Inflammatory macrophage (primary cell): ENCODE data around the gene PLEKHD1.
"Not testable (repeated sequence)": the region's sequence is repeated elsewhere in the genome, so short reads cannot be mapped to it uniquely, and the experiment has no call there.

ENCODE experiments used
- DNase-seq, 2 donors: peaks; one replicate each; pipeline ENCODE4 v3.0.0-alpha.2; 2020 to 2022
- total RNA-seq, 18 experiments: gene quantifications; one replicate each; lab custom pipeline; 2026; ENCODE audit warnings: mixed read lengths in 6 of 18, inconsistent platforms in 2 of 18; lab: John Stamatoyannopoulos, UW

Gene PLEKHD1
- 0 to 0.26 (median 0.08) reads per million in 18 experiments for total RNA-seq

DNA sequence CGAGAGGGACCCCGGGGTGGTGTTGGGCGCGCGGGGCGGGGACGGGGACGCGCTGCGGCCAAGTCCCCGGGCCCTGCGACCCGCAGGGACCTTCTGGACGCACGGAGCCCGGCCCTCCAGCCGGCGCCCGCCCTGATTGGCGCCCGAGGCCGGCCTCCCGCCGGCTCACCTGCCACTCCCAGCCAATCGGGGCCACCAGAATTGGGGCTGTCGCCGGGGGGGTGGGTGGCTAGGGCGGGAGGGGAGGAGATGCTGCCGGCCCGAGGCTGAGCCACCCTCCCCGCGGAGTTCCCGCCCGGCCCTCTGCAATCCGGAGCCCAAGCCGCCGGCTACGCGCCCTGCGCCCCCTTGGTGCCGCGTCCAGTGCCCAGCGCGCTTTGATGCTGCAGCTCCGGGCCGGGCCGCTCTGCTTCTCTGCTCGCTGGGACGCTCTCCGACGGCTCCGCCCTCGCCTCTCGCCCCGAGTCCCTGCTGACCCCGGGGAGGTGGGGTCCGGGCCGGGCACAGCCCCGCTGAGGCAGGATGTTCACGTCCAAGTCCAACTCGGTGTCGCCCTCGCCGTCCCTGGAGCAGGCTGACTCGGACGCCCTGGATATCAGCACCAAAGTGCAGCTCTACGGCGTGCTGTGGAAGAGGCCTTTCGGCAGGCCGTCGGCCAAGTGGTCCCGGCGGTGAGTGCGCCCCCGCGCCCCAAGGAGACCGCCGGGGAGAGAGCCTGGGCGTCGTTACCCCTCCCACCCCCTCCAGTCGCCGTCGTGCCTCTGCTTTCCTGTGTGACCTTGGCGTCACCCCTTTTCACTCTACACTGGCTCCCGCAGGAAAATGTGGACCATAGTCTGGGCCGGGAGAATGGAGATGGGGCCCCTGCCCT, at the start of gene PLEKHD1:
TSS of gene PLEKHD1 (plus strand) at position 285 of the 871 bp plus-strand sequence. CDS start at position 523, 238 bp downstream.
- no peak for DNase-seq

- peak; percentile 9 to 31 for DNase-seq
These were observed 44.8 kb upstream of the PLEKHD1 start for GRCh38 chr14:69439521-69440270.

- DNase-seq: no peak
These were observed 42.6 kb upstream of the PLEKHD1 start for GRCh38 chr14:69441948-69442347.

GRCh38 chr14:69443296-69443805, 41.2 kb upstream of the PLEKHD1 start:
- DNase-seq: no peak

DNA sequence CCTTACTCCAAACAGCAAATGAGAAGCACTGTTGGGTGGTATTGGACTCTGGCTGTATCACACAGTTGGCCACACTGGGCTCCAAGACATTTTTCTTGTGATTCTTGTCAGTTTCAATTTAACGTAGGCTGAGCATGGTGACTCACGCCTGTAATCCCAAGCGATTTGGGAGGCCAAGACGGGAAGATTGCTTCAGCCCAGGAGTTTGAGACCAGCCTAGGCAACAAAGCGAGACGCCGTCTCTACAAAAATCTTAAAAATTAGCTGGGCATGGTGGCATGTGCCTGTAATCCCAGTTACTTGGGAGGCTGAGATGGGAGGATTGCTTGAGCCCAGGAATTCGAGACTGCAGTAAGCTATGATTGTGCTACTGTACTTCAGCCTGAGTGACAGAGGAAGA, 35.3 kb upstream of the PLEKHD1 start:
- no peak for DNase-seq

- DNase-seq: no peak
These were observed 32.6 kb upstream of the PLEKHD1 start for GRCh38 chr14:69451941-69452340.

DNA sequence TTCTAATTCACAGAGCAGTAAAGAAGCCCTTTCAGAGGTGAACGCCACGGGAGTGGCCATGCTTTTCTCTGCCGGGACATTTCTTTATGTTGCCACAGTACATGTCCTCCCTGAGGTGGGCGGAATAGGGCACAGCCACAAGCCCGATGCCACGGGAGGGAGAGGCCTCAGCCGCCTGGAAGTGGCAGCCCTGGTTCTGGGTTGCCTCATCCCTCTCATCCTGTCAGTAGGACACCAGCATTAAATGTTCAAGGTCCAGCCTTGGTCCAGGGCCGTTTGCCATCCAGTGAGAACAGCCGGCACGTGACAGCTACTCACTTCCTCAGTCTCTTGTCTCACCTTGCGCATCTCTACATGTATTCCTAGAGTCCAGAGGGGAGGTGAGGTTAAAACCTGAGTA, 26.2 kb upstream of the PLEKHD1 start:
- no peak for DNase-seq

GRCh38 chr14:69459122-69459521, 25.4 kb upstream of the PLEKHD1 start:
- DNase-seq: no peak

DNA sequence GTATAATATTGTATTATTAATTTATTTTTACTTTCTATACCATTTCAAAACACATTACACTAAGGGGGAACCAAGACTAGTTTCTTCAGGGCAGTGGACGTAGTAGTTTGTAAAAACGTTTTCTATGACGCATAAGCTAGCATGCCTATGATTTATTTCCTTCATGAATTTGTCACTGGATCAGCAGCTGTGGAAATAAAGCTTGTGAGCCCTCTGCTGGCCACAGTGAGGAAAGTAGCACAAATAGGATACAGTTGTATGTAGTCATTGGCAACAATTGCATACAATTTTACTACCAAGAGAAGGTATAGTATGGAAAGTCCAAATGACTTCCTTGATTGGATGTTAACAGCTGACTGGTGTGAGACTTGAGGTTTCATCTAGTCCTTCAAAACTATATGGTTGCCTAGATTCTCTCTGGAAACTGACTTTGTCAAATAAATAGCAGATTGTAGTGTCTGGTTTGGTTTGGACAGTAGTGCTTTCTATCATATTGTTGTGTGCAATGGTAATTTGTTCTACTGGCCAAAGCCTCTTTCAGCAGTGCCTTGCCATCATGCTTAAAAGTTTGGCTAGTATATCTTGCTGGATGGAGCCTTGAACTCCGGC, 24.3 kb upstream of the PLEKHD1 start:
- peak; percentile 84 for DNase-seq

DNA sequence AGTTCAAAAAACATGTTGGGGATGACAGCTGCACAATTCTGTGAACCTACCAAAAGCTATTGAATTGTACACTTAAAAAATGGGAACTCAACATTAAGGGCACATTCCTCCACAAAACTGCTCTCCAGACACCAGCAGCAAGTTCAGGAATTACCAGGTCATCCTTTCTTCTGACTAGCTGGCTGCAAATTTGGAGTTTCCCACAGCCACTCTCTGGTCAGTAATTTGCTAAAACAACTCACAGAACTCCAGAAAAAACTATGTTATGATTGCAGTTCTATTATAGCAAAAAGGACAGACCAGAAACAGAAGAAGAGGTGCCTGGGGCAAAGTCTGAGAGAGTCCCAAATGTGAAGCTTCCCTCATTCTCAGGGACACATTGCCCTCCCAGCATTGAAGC, 20.1 kb upstream of the PLEKHD1 start:
- no peak for DNase-seq

- DNase-seq: no peak
These were observed 19.7 kb upstream of the PLEKHD1 start for GRCh38 chr14:69464829-69465228.

GRCh38 chr14:69468949-69469348, 15.6 kb upstream of the PLEKHD1 start:
- DNase-seq: peak; percentile 27 to 64

DNA sequence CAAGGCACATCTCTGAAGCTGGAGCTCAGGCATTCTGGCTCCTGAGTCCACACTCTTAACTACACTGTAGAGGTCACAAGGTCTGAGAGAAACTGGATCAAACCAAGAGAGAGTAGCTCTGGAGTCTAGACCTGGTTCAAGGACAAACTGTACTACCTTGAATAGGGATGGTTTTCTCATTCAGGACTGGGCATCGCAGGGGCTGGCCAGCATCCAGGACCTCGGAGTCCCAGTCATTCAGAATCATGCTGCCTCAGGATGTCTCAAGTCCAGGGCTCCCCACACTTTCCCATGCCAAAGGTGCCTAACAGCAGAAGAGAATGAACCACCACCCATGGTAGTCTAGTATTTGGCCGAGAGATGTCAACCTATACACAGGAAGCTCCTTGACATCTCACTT, 13.1 kb upstream of the PLEKHD1 start:
- DNase-seq: no peak

DNA sequence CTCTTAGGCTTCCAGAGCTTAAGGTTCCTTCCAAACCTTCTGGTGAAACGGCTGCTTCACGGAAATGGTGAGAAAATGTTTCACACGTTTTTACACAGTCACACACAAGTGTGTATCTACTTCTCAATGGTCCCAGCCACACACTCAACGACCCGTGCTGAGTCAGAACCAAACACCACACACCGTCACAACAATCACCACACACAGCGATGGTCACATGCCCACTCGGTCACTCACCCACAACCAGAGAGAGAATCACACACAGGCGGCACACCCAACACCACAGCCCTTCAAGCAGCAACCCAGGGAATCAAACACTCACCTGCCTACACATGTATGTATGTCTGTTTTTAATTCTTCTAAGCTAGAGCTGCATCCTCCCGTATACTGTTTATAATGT, 12.6 kb upstream of the PLEKHD1 start:
- DNase-seq: no peak

DNA sequence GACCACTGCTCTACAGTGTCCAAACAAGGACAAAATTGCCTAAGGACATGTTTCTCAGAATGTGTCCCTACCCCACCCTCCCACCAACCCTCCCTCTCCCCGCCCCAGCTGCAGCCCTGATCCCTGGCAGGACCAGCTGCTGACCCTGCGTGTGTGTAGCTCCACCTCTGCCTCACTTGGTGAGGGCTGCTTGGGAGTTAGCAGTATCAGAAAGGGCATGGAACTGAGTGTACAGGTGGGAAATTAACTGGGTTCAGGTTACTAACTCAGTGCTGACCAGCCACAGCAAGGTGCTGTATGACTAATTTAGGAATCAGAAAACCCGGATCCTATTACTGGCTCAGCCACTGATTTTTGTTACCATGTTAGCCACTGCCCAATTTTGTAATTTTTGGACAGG, 11.3 kb upstream of the PLEKHD1 start:
- DNase-seq: no peak

DNA sequence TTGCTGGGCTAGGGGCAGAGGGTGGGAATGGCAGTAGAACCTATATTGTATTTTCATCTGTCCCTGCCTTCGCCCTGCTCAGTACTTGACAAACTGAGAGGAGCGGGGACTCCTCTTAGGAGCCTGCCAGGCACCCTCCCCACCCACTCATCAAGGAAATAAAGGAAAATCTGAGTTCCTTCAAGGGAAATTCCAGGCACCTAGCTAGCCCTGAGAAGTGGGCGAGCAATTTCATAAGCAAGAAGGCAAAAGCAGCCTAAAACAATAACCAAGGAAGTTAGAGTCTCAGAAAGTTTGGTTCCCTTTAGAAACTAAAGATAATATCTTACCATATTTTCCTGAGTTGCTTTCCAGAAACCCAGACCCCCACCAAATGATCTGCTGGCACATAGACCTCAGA, 10.6 kb upstream of the PLEKHD1 start:
- DNase-seq: peak in 1 of 2 donors; percentile 20

DNA sequence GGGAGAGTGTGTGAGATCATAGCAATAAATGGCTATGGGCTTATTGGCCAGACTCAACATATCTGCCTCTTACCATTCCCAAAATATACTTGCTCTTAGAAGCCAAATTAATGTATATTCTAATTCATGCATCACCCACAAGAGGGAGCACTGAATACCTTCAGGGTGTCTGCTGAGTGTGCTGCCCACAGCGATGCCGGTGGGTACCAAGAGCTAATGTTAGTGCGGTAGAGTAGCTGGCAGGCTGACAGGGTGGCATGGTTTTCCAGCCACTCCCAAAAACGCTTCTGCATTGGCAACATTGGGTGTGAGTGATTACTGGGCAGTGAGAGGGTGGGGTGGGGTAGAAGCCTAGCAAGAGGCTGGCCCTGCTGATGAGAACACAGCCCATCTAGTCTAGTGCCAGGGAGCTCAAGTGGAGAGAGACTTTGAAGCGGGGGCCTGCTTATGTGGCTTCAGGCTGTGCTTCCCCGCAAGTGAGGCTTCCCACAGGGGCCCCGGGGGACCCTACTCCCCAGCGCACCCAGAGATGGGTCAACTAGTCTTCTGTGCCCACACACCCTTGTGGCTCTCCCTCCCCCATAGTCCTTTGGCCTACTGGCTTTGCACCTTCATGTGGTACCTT, 9.2 kb upstream of the PLEKHD1 start:
- DNase-seq: peak; percentile 25

- peak in 1 of 2 donors; percentile 12 for DNase-seq
These were observed 7.6 kb upstream of the PLEKHD1 start for GRCh38 chr14:69476824-69477450.

DNA sequence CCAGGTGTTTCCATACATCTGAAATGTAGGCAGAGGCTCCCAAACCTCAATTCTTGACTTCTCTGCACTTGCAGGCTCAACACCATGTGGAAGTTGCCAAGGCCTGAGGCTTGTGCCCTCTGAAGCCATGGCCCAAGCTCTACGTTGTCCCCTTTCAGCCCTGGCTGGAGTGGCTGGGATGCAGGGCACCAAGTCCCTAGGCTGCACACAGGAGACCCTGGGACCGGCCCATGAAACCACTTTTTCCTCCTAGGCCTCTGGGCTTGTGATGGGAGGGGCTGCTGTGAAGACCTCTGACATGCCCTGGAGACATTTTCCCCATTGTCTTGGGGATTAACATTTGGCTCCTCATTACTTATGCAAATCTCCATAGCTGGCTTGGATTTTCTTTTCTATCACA, 6.5 kb upstream of the PLEKHD1 start:
- not testable (repeated sequence) for DNase-seq

GRCh38 chr14:69479696-69480095, 4.8 kb upstream of the PLEKHD1 start:
- DNase-seq: no peak

DNA sequence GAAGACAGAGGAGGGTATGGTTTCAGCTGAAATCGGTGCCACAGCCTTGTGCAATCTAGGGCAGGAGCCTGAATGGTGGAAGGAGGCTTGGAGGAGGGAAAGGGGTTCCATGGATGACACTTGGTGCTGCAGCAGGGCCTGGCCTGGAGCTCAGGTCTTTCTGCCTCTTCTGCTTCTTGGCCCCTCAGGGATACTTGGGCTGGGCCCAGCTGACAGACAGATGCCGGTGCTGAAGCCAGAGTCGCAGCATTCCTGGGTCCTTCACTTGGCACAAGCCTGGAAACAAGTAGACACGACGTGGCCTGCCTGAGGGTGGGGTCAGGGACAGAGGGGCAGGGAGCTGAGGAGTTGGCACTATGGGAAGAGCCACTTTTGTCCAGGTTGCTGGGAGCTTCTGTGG, 4.4 kb upstream of the PLEKHD1 start:
- no peak for DNase-seq
